GM18498 (cell line): ENCODE measurements around the gene MEFV.

Experiments
- ATAC-seq: cut with Tn5 transposase; IDR thresholded peaks from one replicate; pipeline ENCODE4 v1.9.1; 2021; ENCODE audit warnings: mild to moderate bottlenecking, moderate library complexity; ENCODE audit not compliant: unreplicated experiment

MEFV gene

GRCh38 chr16:3268294-3268693 lies 11.9 kb upstream of the MEFV start:
- no peak for ATAC-seq

GRCh38 chr16:3266873-3267537 lies 10.6 kb upstream of the MEFV start:
- ATAC-seq, result no peak

- peak; percentile 84 for ATAC-seq
Measured at GRCh38 chr16:3264137-3265036, 8.0 kb upstream of the MEFV start.

GRCh38 chr16:3262517-3262916 lies 6.1 kb upstream of the MEFV start:
- no peak for ATAC-seq

- ATAC-seq, result no peak
Measured at GRCh38 chr16:3259836-3260235, 3.4 kb upstream of the MEFV start.

GRCh38 chr16:3256866-3257465 lies 533 bp upstream of the MEFV start:
- no peak for ATAC-seq

- ATAC-seq, result no peak
Measured at GRCh38 chr16:3254309-3254708, 2.1 kb downstream of the MEFV start.

- no peak for ATAC-seq
Measured at GRCh38 chr16:3252967-3253366, 3.5 kb downstream of the MEFV start.

- no peak for ATAC-seq
Measured at GRCh38 chr16:3249451-3249850, 7.0 kb downstream of the MEFV start.

- ATAC-seq, result no peak
Measured at GRCh38 chr16:3249020-3249419, 7.4 kb downstream of the MEFV start.

- no peak for ATAC-seq
Measured at GRCh38 chr16:3248596-3248995, 7.8 kb downstream of the MEFV start.

- no peak for ATAC-seq
Measured at GRCh38 chr16:3246876-3247275, 9.6 kb downstream of the MEFV start.

GRCh38 chr16:3246002-3246401 lies 10.4 kb downstream of the MEFV start:
- ATAC-seq, result no peak

- no peak for ATAC-seq
Measured at GRCh38 chr16:3243882-3244281, 12.6 kb downstream of the MEFV start.

- ATAC-seq, result no peak
Measured at GRCh38 chr16:3242709-3243108, 13.7 kb downstream of the MEFV start.

GRCh38 chr16:3241761-3242160 lies 14.7 kb downstream of the MEFV start:
- no peak for ATAC-seq

GRCh38 chr16:3235856-3236669 lies 20.4 kb downstream of the MEFV start:
- ATAC-seq, result no peak

- peak; percentile 94 for ATAC-seq
Measured at GRCh38 chr16:3234857-3235561, 21.4 kb downstream of the MEFV start, which contains the start of gene ZNF200. Gene ZNF200 (minus strand): TSS chr16:3235158. CDS start chr16:3233755, 1,403 bp downstream.

- no peak for ATAC-seq
Measured at GRCh38 chr16:3234543-3234856, 21.9 kb downstream of the MEFV start.

GRCh38 chr16:3223913-3224515 lies 32.4 kb downstream of the MEFV start:
- no peak for ATAC-seq
